GM12878 (cell line): ENCODE measurements around the gene OR5A1. TPM values are rescaled to one million over a fixed set of nuclear protein-coding genes. Genes with fewer than 3 reads are reported as not detected.

Experiments used
- ATAC-seq: fragments of 200-7000 bp; cut with Tn5 transposase; 3 replicates; pipeline ENCODE4 v1.9.1; 2020; ENCODE audit warnings: mild to moderate bottlenecking, moderate library complexity
- BruUV-seq: library from RNA; stranded (reverse); fragments of 400-500 nt; replicated peaks from 2 replicates; lab custom pipeline; 2021; lab: Mats Ljungman, UMichigan
- CTCF ChIA-PET: fragments of 300-600 bp; sonication (Branson Sonifier 250); formaldehyde crosslinking; extraction: SDS; loops from one replicate; lab custom pipeline; 2021; ENCODE audit warnings: inconsistent platforms; lab: Yijun Ruan, JAX
- POLR2A ChIA-PET: fragments of 350-600 bp; formaldehyde crosslinking; extraction: SDS; loops from one replicate; lab custom pipeline; 2021; ENCODE audit warnings: inconsistent platforms; lab: Charles Lee
- RAD21 ChIA-PET: fragments of 300-600 bp; sonication (Branson Sonifier 250); formaldehyde crosslinking; loops from one replicate; lab custom pipeline; 2023; ENCODE audit warnings: antibody characterized with exemption; ENCODE audit not compliant: unreplicated experiment; lab: Charles Lee
- SMC1A ChIA-PET: fragments of 300-600 bp; sonication (Branson Sonifier 250); formaldehyde crosslinking; loops from one replicate; lab custom pipeline; 2023; ENCODE audit not compliant: unreplicated experiment, uncharacterized antibody; lab: Charles Lee
- DNase-seq: peaks from one replicate; pipeline ENCODE4 v3.0.0-alpha.2; 2011; ENCODE audit warnings: low read depth, low spot score
- FAIRE-seq: peaks from 3 replicates; lab custom pipeline; 2011; peaks lifted over from hg19 to GRCh38; lab: Jason Lieb, UNC
- H2AFZ ChIP-seq: 2 replicates; pipeline ENCODE4 v1.6.0; 2011; ENCODE audit warnings: low read depth, low read length, control low read depth; ENCODE audit not compliant: control insufficient read depth
- H3K27ac ChIP-seq: 2 replicates; pipeline ENCODE4 v1.5.1; 2011; ENCODE audit warnings: control low read depth; ENCODE audit not compliant: control insufficient read depth, insufficient read depth
- H3K27me3 ChIP-seq, 2 experiments: replicated peaks in 1 of 2; 2 replicates each; pipeline versions ENCODE4 v1.6.0 to v1.6.1; 2011; ENCODE audit warnings: low read length in 1 of 2; ENCODE audit not compliant: control insufficient read depth in 2 of 2, insufficient read depth in 2 of 2
- H3K36me3 ChIP-seq, 2 experiments: 2 replicates each; pipeline ENCODE4 v1.5.1; 2011; ENCODE audit warnings: low read length in 1 of 2; ENCODE audit not compliant: control insufficient read depth in 2 of 2, insufficient read depth in 2 of 2
- H3K4me1 ChIP-seq: 2 replicates; pipeline ENCODE4 v1.6.1; 2011; ENCODE audit warnings: mild to moderate bottlenecking, low read length, moderate library complexity, mixed read lengths; ENCODE audit not compliant: control insufficient read depth, insufficient read depth
- H3K4me2 ChIP-seq: 2 replicates; pipeline ENCODE4 v1.6.0; 2011; ENCODE audit warnings: control low read depth; ENCODE audit not compliant: control insufficient read depth, insufficient read depth
- H3K4me3 ChIP-seq: fragments of 200-600 bp; sonication (generic); 2 replicates; pipeline ENCODE4 v1.5.1; 2016
- H3K79me2 ChIP-seq: 2 replicates; pipeline ENCODE4 v1.6.0; 2011; ENCODE audit warnings: low read length; ENCODE audit not compliant: control insufficient read depth, insufficient read depth
- H3K9ac ChIP-seq: 2 replicates; pipeline ENCODE4 v1.8.0; 2011; ENCODE audit warnings: low read length, control low read depth, mixed read lengths; ENCODE audit not compliant: control insufficient read depth, insufficient read depth
- H3K9me3 ChIP-seq: replicated peaks from 3 replicates; pipeline ENCODE4 v1.5.1; 2011; ENCODE audit warnings: mild to moderate bottlenecking, low read length; ENCODE audit not compliant: control insufficient read depth, insufficient read depth
- H4K20me1 ChIP-seq: 2 replicates; pipeline ENCODE4 v1.6.0; 2011; ENCODE audit not compliant: control insufficient read depth, insufficient read depth
- HDAC2 ChIP-seq: fragments of 200-600 bp; sonication (generic); IDR thresholded peaks from 2 replicates; pipeline ENCODE4 v1.6.1; 2017
- KDM1A ChIP-seq: fragments of 200-600 bp; sonication (generic); IDR thresholded peaks from 2 replicates; pipeline ENCODE4 v1.6.1; 2016; ENCODE audit warnings: borderline replicate concordance
- PBX3 ChIP-seq: IDR thresholded peaks from 2 replicates; pipeline ENCODE4 v1.6.1; 2011; ENCODE audit warnings: mild to moderate bottlenecking, low read depth, low read length, moderate library complexity; ENCODE audit not compliant: insufficient replicate concordance
- RAD21 ChIP-seq: IDR thresholded peaks from 2 replicates; pipeline ENCODE4 v1.6.1; 2011; ENCODE audit warnings: mild to moderate bottlenecking, low read depth, low read length, moderate library complexity; ENCODE audit not compliant: insufficient read depth
- RB1 ChIP-seq: fragments of 450-650 bp; formaldehyde crosslinking; IDR thresholded peaks from 2 replicates; pipeline ENCODE4 v1.6.1; 2017; ENCODE audit warnings: mild to moderate bottlenecking, borderline replicate concordance
- SKIL ChIP-seq: fragments of 450-650 bp; IDR thresholded peaks from 2 replicates; pipeline ENCODE4 v1.6.1; 2017; ENCODE audit warnings: mild to moderate bottlenecking, low read depth, inconsistent platforms; ENCODE audit not compliant: poor library complexity, severe bottlenecking
- WGBS: methylation state at CpG from one replicate; pipeline ENCODE4 v1.1.6; 2016; ENCODE audit warnings: low lambda C conversion rate; ENCODE audit not compliant: insufficient replicate concordance, insufficient coverage; ENCODE audit errors: missing lambda C conversion rate; 5-methylcytosine and 5-hydroxymethylcytosine counted together
- in situ Hi-C: fragments of 300-500 bp; cut with MboI; formaldehyde crosslinking; loops from 9 replicates; pipeline ENCODE4 v1.14.3; 2018; ENCODE audit warnings: mixed read lengths
- intact Hi-C: fragments of 100-400 bp; cut with micrococcal nuclease; formaldehyde crosslinking; loops from one replicate; pipeline ENCODE4 v1.14.2; 2022; ENCODE audit not compliant: unreplicated experiment
- polyA plus RNA-seq, 11 experiments: library from polyadenylated mRNA; depleted of rRNA in 4 of 11; unstranded in 6 of 11; stranded (reverse) in 5 of 11; fragments of >200 nt; fragmentation: Nextera tagmentation in 4 of 11; fragmentation: Illumina TruSeq in 1 of 11; extraction: Ambion mirVana in 4 of 11; extraction: Trizol in 1 of 11; gene quantifications; 1 replicate in 1 of 11; 2 replicates in 10 of 11; pipeline versions ENCODE4 v1.2.1 to v1.2.3, GENCODE V29; 2011 to 2016; ENCODE audit warnings: inconsistent platforms in 2 of 11, missing spikeins in 2 of 11, low read depth in 1 of 11
- total RNA-seq, 4 experiments: library from RNA; depleted of rRNA in 3 of 4; stranded (reverse); fragments of >200 nt in 3 of 4; fragmentation: Illumina TruSeq in 1 of 4; extraction: Trizol in 1 of 4; gene quantifications; 2 replicates each; pipeline versions ENCODE4 v1.2.1 to v1.2.3, GENCODE V29; 2013 to 2021
- TF ChIP-seq, protein P1 (sequence below): fragments of 450-650 bp; IDR thresholded peaks from 2 replicates; pipeline ENCODE4 v1.6.1; 2014; ENCODE audit warnings: mild to moderate bottlenecking

The OR5A1 gene
- total and polyA plus RNA-seq, 10 of the 15 experiments (the other 5 are each of a cell fraction or from before 2014, with no cell fraction given) = not detected

GRCh38 chr11:59400461-59401261, 35.6 kb upstream of the OR5A1 start:
- ATAC-seq = no peak
- Histone ChIP-seq H3K4me1 (no peaks in the 10 kb centered on the region), H3K9me3 (peaks cover 2% of the 10 kb centered on the region; the same call in 1 of the 3 replicates), H4K20me1 (no peaks in the 10 kb centered on the region), H3K4me2 (no peak overlapping the region), H3K79me2 (no peaks in the 10 kb centered on the region), H2AFZ (no peak overlapping the region), H3K4me3 (no peak overlapping the region), H3K27ac (no peak overlapping the region), H3K36me3 (no peaks in the 10 kb centered on the region), H3K9ac (no peak overlapping the region), H3K27me3 (no peaks in the 10 kb centered on the region)
- in situ Hi-C loops = no loop called here
- TF ChIP-seq RAD21 = no peak
- no peak for TF ChIP-seq RB1
- no peak for TF ChIP-seq SKIL
- TF ChIP-seq, protein P1, sequence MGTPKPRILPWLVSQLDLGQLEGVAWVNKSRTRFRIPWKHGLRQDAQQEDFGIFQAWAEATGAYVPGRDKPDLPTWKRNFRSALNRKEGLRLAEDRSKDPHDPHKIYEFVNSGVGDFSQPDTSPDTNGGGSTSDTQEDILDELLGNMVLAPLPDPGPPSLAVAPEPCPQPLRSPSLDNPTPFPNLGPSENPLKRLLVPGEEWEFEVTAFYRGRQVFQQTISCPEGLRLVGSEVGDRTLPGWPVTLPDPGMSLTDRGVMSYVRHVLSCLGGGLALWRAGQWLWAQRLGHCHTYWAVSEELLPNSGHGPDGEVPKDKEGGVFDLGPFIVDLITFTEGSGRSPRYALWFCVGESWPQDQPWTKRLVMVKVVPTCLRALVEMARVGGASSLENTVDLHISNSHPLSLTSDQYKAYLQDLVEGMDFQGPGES = no peak
- no peak for TF ChIP-seq KDM1A
- no peak for TF ChIP-seq HDAC2
- TF ChIP-seq PBX3 = no peak
- BruUV-seq = no TSS peak
- ChIA-PET CTCF (interaction anchor here (0.6 to 1.4 kb wide), 5 partner anchors 14 to 746 kb away, joined by 3 to 4 read pairs (median 3); no protein-coding TSS in a partner anchor), SMC1A (interaction anchor here (1.1 to 1.9 kb wide), 2 partner anchors 9 to 18 kb away, joined by 3 to 8 read pairs; no protein-coding TSS in a partner anchor), RAD21 (no interaction called here), POLR2A (no interaction called here)
- 42% methylated on average over 3 of the region's 3 CpGs for WGBS
- intact Hi-C loops = no loop called here
- DNase-seq = no peak
- FAIRE-seq = no peak
